Endothelial cell of umbilical vein (primary cell): ENCODE data around the gene DDX31.

ENCODE experiments used
- EZH2 ChIP-seq: IDR thresholded peaks from 2 replicates; pipeline ENCODE4 v1.6.1; 2012; ENCODE audit warnings: borderline replicate concordance, low read depth, mild to moderate bottlenecking, moderate library complexity, low read length, inconsistent platforms; ENCODE audit not compliant: severe bottlenecking
- FOS ChIP-seq: IDR thresholded peaks from 2 replicates; pipeline ENCODE4 v1.6.1; 2011; ENCODE audit warnings: mild to moderate bottlenecking, low read length, moderate library complexity, borderline replicate concordance; ENCODE audit not compliant: insufficient read depth
- JUN ChIP-seq: IDR thresholded peaks from 2 replicates; pipeline ENCODE4 v1.6.1; 2011; ENCODE audit warnings: borderline replicate concordance, low read depth; ENCODE audit not compliant: insufficient read length, insufficient read depth
- MYC ChIP-seq: IDR thresholded peaks from one replicate; pipeline ENCODE4 v1.6.1; 2011; ENCODE audit warnings: mild to moderate bottlenecking, low read depth, low read length
- POLR2A ChIP-seq: IDR thresholded peaks from 2 replicates; pipeline ENCODE4 v1.6.1; 2012; ENCODE audit warnings: low read depth, mild to moderate bottlenecking, control low read depth, low read length
- POLR2AphosphoS5 ChIP-seq: IDR thresholded peaks from 2 replicates; pipeline ENCODE4 v1.6.1; 2012; ENCODE audit warnings: low read depth, mild to moderate bottlenecking, control low read depth, low read length, moderate library complexity; ENCODE audit not compliant: insufficient read depth
- TF ChIP-seq, protein P1 (sequence below), 2 donors: IDR thresholded peaks; 1 replicate in 1 of 2; 2 replicates in 1 of 2; pipeline ENCODE4 v1.5.1; 2011; ENCODE audit warnings: low read length in 2 of 2, mild to moderate bottlenecking in 2 of 2, moderate library complexity in 2 of 2, control low read depth in 1 of 2, inconsistent platforms in 1 of 2, low read depth in 1 of 2; ENCODE audit not compliant: insufficient read depth in 1 of 2; ENCODE audit errors: extremely low read depth in 1 of 2
- TF ChIP-seq, protein P2 (sequence below): IDR thresholded peaks from 2 replicates; pipeline ENCODE4 v1.6.1; 2011; ENCODE audit not compliant: insufficient read depth, insufficient read length

DNA sequence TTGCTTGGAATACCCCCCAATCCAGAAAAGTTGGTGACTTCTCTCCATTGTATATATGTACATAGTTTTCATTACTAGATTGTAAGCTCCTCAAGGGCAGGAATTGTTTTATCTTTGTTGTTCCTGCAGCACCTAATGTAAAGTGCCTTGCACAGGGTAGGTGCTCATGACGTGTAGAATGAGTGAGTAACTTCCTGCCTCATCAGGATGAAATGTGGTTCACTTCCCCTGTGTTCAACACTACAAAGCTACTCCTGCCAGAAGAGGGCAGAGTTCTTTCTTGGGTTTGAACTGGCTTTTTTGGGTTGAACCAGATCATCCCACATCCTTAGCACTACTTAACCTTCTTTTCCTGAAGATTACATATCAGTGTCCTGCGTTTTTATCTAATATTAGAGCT, 24.4 kb upstream of the DDX31 start:
- TF ChIP-seq, protein P1, sequence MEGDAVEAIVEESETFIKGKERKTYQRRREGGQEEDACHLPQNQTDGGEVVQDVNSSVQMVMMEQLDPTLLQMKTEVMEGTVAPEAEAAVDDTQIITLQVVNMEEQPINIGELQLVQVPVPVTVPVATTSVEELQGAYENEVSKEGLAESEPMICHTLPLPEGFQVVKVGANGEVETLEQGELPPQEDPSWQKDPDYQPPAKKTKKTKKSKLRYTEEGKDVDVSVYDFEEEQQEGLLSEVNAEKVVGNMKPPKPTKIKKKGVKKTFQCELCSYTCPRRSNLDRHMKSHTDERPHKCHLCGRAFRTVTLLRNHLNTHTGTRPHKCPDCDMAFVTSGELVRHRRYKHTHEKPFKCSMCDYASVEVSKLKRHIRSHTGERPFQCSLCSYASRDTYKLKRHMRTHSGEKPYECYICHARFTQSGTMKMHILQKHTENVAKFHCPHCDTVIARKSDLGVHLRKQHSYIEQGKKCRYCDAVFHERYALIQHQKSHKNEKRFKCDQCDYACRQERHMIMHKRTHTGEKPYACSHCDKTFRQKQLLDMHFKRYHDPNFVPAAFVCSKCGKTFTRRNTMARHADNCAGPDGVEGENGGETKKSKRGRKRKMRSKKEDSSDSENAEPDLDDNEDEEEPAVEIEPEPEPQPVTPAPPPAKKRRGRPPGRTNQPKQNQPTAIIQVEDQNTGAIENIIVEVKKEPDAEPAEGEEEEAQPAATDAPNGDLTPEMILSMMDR (IDR thresholded peaks at IDR 0.05; ENCODE audit: extremely low read depth in 1 of 2, insufficient read depth in 1 of 2, low read depth in 1 of 2, low read length in 2 of 2): peak in 1 of 2 donors; percentile 14
- TF ChIP-seq POLR2A: no peak
- TF ChIP-seq, protein P2, sequence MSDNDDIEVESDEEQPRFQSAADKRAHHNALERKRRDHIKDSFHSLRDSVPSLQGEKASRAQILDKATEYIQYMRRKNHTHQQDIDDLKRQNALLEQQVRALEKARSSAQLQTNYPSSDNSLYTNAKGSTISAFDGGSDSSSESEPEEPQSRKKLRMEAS: no peak
- no peak for TF ChIP-seq MYC
- no peak for TF ChIP-seq EZH2
- no peak for TF ChIP-seq POLR2AphosphoS5
- TF ChIP-seq JUN: no peak
- TF ChIP-seq FOS: peak; percentile 41
